ENCODE results near the gene HSD11B2.
A peak's percentile ranks its signal among the peaks of the same experiment; 100 is the strongest.

HSD11B2 gene

GRCh38 chr16:67419502-67419901 is 11.4 kb upstream of the HSD11B2 start:
- no CpG with 5 or more reads among the region's 3 CpGs for WGBS (ENCODE audit: extremely low coverage, insufficient coverage, insufficient read length)
- Histone ChIP-seq H3K79me2 (ENCODE audit: control insufficient read depth, insufficient read depth, low read length, poor library complexity) (peaks cover 4% of the 10 kb centered on the region), H3K18ac (ENCODE audit: low read length) (no peak overlapping the region), H3K14ac (ENCODE audit: low read length) (no peak overlapping the region), H2AFZ (ENCODE audit: insufficient read depth, low read length, poor library complexity) (no peak overlapping the region), H2BK120ac (ENCODE audit: insufficient read depth, low read length, poor library complexity) (no peak overlapping the region), H3K4me3 (ENCODE audit: low read depth, low read length) (no peak overlapping the region), H4K91ac (ENCODE audit: low read depth, low read length) (peak overlapping the region; percentile 6), H3K23ac (ENCODE audit: low read length) (no peak overlapping the region), H3K36me3 (ENCODE audit: control insufficient read depth in 1 of 2, insufficient read depth in 2 of 2, low read length in 2 of 2) (no peaks in the 10 kb centered on the region), H3K9ac (ENCODE audit: low read length) (no peak overlapping the region), H3K9me3 (ENCODE audit: insufficient read depth, low read depth, low read length) (no peaks in the 10 kb centered on the region), H2BK12ac (ENCODE audit: low read length) (no peak overlapping the region), H3K4ac (ENCODE audit: low read depth, low read length) (no peak overlapping the region), H3K27me3 (ENCODE audit: insufficient read depth, low read length) (no peaks in the 10 kb centered on the region), H4K8ac (ENCODE audit: low read depth, low read length) (no peak overlapping the region), H3K4me2 (ENCODE audit: low read length) (no peak overlapping the region), H4K12ac (ENCODE audit: low read depth, low read length) (no peak overlapping the region), H3K4me1 (ENCODE audit: control insufficient read depth in 1 of 2, insufficient read depth in 2 of 2, low read length in 2 of 2) (peaks cover 10 to 13% of the 10 kb centered on the region in 2 experiments), H3K27ac (ENCODE audit: low read depth, low read length) (no peak overlapping the region), H3K79me1 (ENCODE audit: low read length) (peaks cover 15% of the 10 kb centered on the region), H2BK5ac (ENCODE audit: low read depth, low read length, poor library complexity) (no peak overlapping the region), H2AK5ac (ENCODE audit: low read length) (no peak overlapping the region)
- peak; percentile 24 to 86 for DNase-seq

DNA sequence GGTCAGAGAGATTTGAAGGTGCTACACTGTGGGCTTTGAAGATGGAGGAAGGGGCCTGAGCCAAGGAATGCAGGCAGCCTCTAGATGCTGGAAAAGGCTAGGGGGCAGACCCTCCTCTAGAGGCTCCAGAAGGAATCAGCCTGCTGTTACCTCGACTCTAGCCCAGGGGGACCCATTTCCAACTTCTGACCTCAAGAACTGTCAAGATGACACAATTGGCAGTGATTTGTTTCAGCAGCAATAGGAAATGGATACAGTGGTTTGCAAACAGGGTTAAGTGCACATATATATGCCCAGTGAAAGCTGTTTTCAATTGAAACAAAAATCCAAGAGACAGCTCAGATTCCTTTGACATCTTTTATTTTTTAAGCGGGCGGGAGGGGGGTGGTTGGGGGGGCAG is 11.0 kb upstream of the HSD11B2 start:
- Histone ChIP-seq H3K36me3 (ENCODE audit: control insufficient read depth in 1 of 2, insufficient read depth in 2 of 2, low read length in 2 of 2) (no peaks in the 10 kb centered on the region), H3K79me1 (ENCODE audit: low read length) (peaks cover 15% of the 10 kb centered on the region), H2AK5ac (ENCODE audit: low read length) (no peak overlapping the region), H3K14ac (ENCODE audit: low read length) (no peak overlapping the region), H2BK12ac (ENCODE audit: low read length) (no peak overlapping the region), H4K8ac (ENCODE audit: low read depth, low read length) (no peak overlapping the region), H3K9ac (ENCODE audit: low read length) (no peak overlapping the region), H2BK120ac (ENCODE audit: insufficient read depth, low read length, poor library complexity) (no peak overlapping the region), H4K91ac (ENCODE audit: low read depth, low read length) (no peak overlapping the region), H2AFZ (ENCODE audit: insufficient read depth, low read length, poor library complexity) (no peak overlapping the region), H3K4ac (ENCODE audit: low read depth, low read length) (no peak overlapping the region), H3K18ac (ENCODE audit: low read length) (no peak overlapping the region), H3K27ac (ENCODE audit: low read depth, low read length) (no peak overlapping the region), H2BK5ac (ENCODE audit: low read depth, low read length, poor library complexity) (no peak overlapping the region), H3K9me3 (ENCODE audit: insufficient read depth, low read depth, low read length) (no peaks in the 10 kb centered on the region), H3K4me2 (ENCODE audit: low read length) (no peak overlapping the region), H3K23ac (ENCODE audit: low read length) (no peak overlapping the region), H3K4me3 (ENCODE audit: low read depth, low read length) (no peak overlapping the region), H3K4me1 (ENCODE audit: control insufficient read depth in 1 of 2, insufficient read depth in 2 of 2, low read length in 2 of 2) (peaks cover 10 to 16% of the 10 kb centered on the region in 2 experiments), H3K79me2 (ENCODE audit: control insufficient read depth, insufficient read depth, low read length, poor library complexity) (peaks cover 4% of the 10 kb centered on the region), H3K27me3 (ENCODE audit: insufficient read depth, low read length) (no peaks in the 10 kb centered on the region), H4K12ac (ENCODE audit: low read depth, low read length) (no peak overlapping the region)
- no peak for DNase-seq
- no CpG with 5 or more reads among the region's 3 CpGs for WGBS (ENCODE audit: extremely low coverage, insufficient coverage, insufficient read length)

DNA sequence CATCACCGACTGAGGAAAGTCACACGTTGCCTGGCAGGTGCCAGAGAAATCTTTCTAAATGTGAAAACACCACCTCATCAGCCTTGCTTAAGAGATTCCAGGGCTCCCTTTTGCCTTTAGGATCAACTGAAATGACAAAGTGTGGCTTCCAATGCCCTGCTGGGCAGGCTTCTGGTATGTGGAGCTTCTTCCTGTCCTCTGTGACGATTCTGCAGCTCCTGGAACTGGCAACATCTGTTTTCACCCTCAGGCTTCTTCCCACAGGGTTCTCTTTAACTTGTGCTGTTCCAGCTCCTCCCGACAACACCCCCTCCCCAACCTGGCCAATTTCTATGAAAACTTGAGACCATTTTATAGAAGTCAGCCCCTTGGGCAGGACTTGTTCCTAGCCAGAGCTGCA is 9.9 kb upstream of the HSD11B2 start:
- H2BK12ac ChIP-seq (ENCODE audit: low read length): no peak overlapping the region
- no peak overlapping the region for H4K8ac ChIP-seq (ENCODE audit: low read depth, low read length)
- no CpG with 5 or more reads among the region's 4 CpGs for WGBS (ENCODE audit: extremely low coverage, insufficient coverage, insufficient read length)
- no peak overlapping the region for H3K23ac ChIP-seq (ENCODE audit: low read length)
- no peaks in the 10 kb centered on the region for H3K36me3 ChIP-seq (ENCODE audit: control insufficient read depth in 1 of 2, insufficient read depth in 2 of 2, low read length in 2 of 2)
- no peak overlapping the region for H2BK120ac ChIP-seq (ENCODE audit: insufficient read depth, low read length, poor library complexity)
- no peak overlapping the region for H2BK5ac ChIP-seq (ENCODE audit: low read depth, low read length, poor library complexity)
- no peak overlapping the region for H3K27ac ChIP-seq (ENCODE audit: low read depth, low read length)
- no peak overlapping the region for H3K4me2 ChIP-seq (ENCODE audit: low read length)
- H3K27me3 ChIP-seq (ENCODE audit: insufficient read depth, low read length): no peaks in the 10 kb centered on the region
- H3K14ac ChIP-seq (ENCODE audit: low read length): no peak overlapping the region
- no peak overlapping the region for H2AFZ ChIP-seq (ENCODE audit: insufficient read depth, low read length, poor library complexity)
- H3K79me2 ChIP-seq (ENCODE audit: control insufficient read depth, insufficient read depth, low read length, poor library complexity): peaks cover 3% of the 10 kb centered on the region
- no peak overlapping the region for H4K12ac ChIP-seq (ENCODE audit: low read depth, low read length)
- H3K18ac ChIP-seq (ENCODE audit: low read length): no peak overlapping the region
- H3K4me1 ChIP-seq (ENCODE audit: control insufficient read depth in 1 of 2, insufficient read depth in 2 of 2, low read length in 2 of 2): peaks cover 9 to 11% of the 10 kb centered on the region in 2 experiments
- H3K79me1 ChIP-seq (ENCODE audit: low read length): peaks cover 11% of the 10 kb centered on the region
- H3K4me3 ChIP-seq (ENCODE audit: low read depth, low read length): no peak overlapping the region
- H3K9me3 ChIP-seq (ENCODE audit: insufficient read depth, low read depth, low read length): no peaks in the 10 kb centered on the region
- no peak overlapping the region for H2AK5ac ChIP-seq (ENCODE audit: low read length)
- no peak for DNase-seq
- H3K4ac ChIP-seq (ENCODE audit: low read depth, low read length): no peak overlapping the region
- H4K91ac ChIP-seq (ENCODE audit: low read depth, low read length): no peak overlapping the region
- H3K9ac ChIP-seq (ENCODE audit: low read length): no peak overlapping the region

DNA sequence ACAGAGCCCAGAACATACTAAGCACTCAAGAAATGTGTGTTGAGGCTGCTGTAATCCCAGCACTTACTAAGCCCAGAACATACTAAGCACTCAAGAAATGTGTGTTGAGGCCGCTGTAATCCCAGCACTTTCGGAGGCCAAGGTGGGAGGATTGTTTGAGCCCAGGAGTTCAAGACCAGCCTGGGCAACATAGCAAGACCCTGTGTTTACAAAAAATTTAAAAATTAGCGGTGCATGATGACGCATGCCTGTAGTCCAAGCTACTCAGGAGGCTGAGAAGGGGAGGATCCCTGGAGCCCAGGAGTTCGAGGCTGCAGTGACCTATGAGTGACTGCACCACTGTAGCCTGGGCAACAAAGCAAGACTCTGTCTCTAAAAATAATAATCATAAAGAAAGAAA is 7.9 kb upstream of the HSD11B2 start:
- WGBS (ENCODE audit: extremely low coverage, insufficient coverage, insufficient read length): no CpG with 5 or more reads among the region's 5 CpGs
- Histone ChIP-seq H2BK120ac (ENCODE audit: insufficient read depth, low read length, poor library complexity) (no peak overlapping the region), H3K4me2 (ENCODE audit: low read length) (no peak overlapping the region), H2AFZ (ENCODE audit: insufficient read depth, low read length, poor library complexity) (no peak overlapping the region), H3K9ac (ENCODE audit: low read length) (no peak overlapping the region), H3K27ac (ENCODE audit: low read depth, low read length) (no peak overlapping the region), H4K8ac (ENCODE audit: low read depth, low read length) (no peak overlapping the region), H3K9me3 (ENCODE audit: insufficient read depth, low read depth, low read length) (no peaks in the 10 kb centered on the region), H2BK12ac (ENCODE audit: low read length) (no peak overlapping the region), H4K12ac (ENCODE audit: low read depth, low read length) (no peak overlapping the region), H3K4ac (ENCODE audit: low read depth, low read length) (no peak overlapping the region), H3K4me1 (ENCODE audit: control insufficient read depth in 1 of 2, insufficient read depth in 2 of 2, low read length in 2 of 2) (peaks cover 0 to 6% of the 10 kb centered on the region in 2 experiments), H3K27me3 (ENCODE audit: insufficient read depth, low read length) (no peaks in the 10 kb centered on the region), H3K4me3 (ENCODE audit: low read depth, low read length) (no peak overlapping the region), H3K23ac (ENCODE audit: low read length) (no peak overlapping the region), H4K91ac (ENCODE audit: low read depth, low read length) (no peak overlapping the region), H3K79me1 (ENCODE audit: low read length) (peaks cover 3% of the 10 kb centered on the region), H3K36me3 (ENCODE audit: control insufficient read depth in 1 of 2, insufficient read depth in 2 of 2, low read length in 2 of 2) (no peaks in the 10 kb centered on the region), H2BK5ac (ENCODE audit: low read depth, low read length, poor library complexity) (no peak overlapping the region), H2AK5ac (ENCODE audit: low read length) (no peak overlapping the region), H3K14ac (ENCODE audit: low read length) (no peak overlapping the region), H3K18ac (ENCODE audit: low read length) (no peak overlapping the region), H3K79me2 (ENCODE audit: control insufficient read depth, insufficient read depth, low read length, poor library complexity) (no peaks in the 10 kb centered on the region)
- no peak for DNase-seq

All from trophoblast cell (in vitro differentiated cells and primary cell).